HCT116 (cell line): ENCODE measurements around the gene AGBL1. TPM values are rescaled to one million over a fixed set of nuclear protein-coding genes. Genes with fewer than 3 reads are reported as not detected.

Experiments used
- ATAC-seq: fragments of 200-7000 bp; cut with Tn5 transposase; 2 replicates; pipeline ENCODE4 v1.9.1; 2020; ENCODE audit warnings: mild to moderate bottlenecking, moderate library complexity
- BruUV-seq: library from RNA; stranded (reverse); fragments of 400-500 nt; replicated peaks from 2 replicates; lab custom pipeline; 2021; lab: Mats Ljungman, UMichigan
- CTCF ChIA-PET: fragments of 300-600 bp; sonication (Branson Sonifier 250); formaldehyde crosslinking; loops from one replicate; lab custom pipeline; 2021; ENCODE audit warnings: antibody characterized with exemption; lab: Charles Lee
- POLR2A ChIA-PET: fragments of 300-600, 350-600 bp; sonication (Branson Sonifier 250); formaldehyde crosslinking; loops from one replicate; lab custom pipeline; 2021; ENCODE audit warnings: antibody characterized with exemption; lab: Charles Lee
- RAD21 ChIA-PET, 2 experiments: fragments of 300-600 bp; sonication (Branson Sonifier 250); formaldehyde crosslinking; loops; one replicate each; lab custom pipeline; 2023; ENCODE audit warnings: low total read pairs in 2 of 2; ENCODE audit not compliant: uncharacterized antibody in 2 of 2, unreplicated experiment in 2 of 2, low non-redundant PET in 1 of 2; lab: Charles Lee
- DNase-seq: peaks from one replicate; pipeline ENCODE4 v3.0.0-alpha.2; 2010; ENCODE audit warnings: low read depth, low spot score
- H2AFZ ChIP-seq: fragments of 200-600 bp; shearing (Covaris generic), sonication (generic); 2 replicates; pipeline ENCODE4 v1.6.1; 2017; ENCODE audit warnings: low read depth, mixed run types, mixed read lengths, antibody characterized with exemption, low read length; ENCODE audit not compliant: poor library complexity, severe bottlenecking
- H3K27ac ChIP-seq: 2 replicates; pipeline ENCODE4 v1.5.1; 2012; ENCODE audit warnings: low read depth, low read length
- H3K27me3 ChIP-seq: fragments of 200-600 bp; sonication (generic); 2 replicates; pipeline ENCODE4 v1.6.1; 2016; ENCODE audit warnings: mixed run types, low read length, mixed read lengths; ENCODE audit not compliant: insufficient read depth
- H3K36me3 ChIP-seq, 2 experiments: fragments of 200-500 bp in 1 of 2; fragments of 200-600 bp in 1 of 2; sonication (Bioruptor generic) in 1 of 2; sonication (generic) in 1 of 2; 2 replicates each; pipeline versions ENCODE4 v1.5.1 to v1.6.1; 2014 to 2016; ENCODE audit warnings: low read length in 2 of 2, inconsistent platforms in 1 of 2, mixed read lengths in 1 of 2, mixed run types in 1 of 2; ENCODE audit not compliant: insufficient read depth in 2 of 2, control insufficient read depth in 1 of 2
- H3K4me1 ChIP-seq, 2 experiments: fragments of 200-600 bp in 1 of 2; sonication (generic) in 1 of 2; 2 replicates each; pipeline versions ENCODE4 v1.5.1 to v1.6.1; 2012 to 2017; ENCODE audit warnings: low read length in 2 of 2, inconsistent platforms in 1 of 2, mild to moderate bottlenecking in 1 of 2, mixed read lengths in 1 of 2, mixed run types in 1 of 2, moderate library complexity in 1 of 2; ENCODE audit not compliant: insufficient read depth in 2 of 2, control insufficient read depth in 1 of 2
- H3K4me2 ChIP-seq: fragments of 200-600 bp; sonication (generic); 2 replicates; pipeline ENCODE4 v1.6.1; 2017; ENCODE audit warnings: mixed run types, low read length, mixed read lengths
- H3K4me3 ChIP-seq, 2 experiments: fragments of 200-600 bp in 1 of 2; sonication (generic) in 1 of 2; replicated peaks in 1 of 2; 2 replicates each; pipeline ENCODE4 v1.5.1; 2011 to 2016; ENCODE audit warnings: low read length in 2 of 2, control low read depth in 1 of 2, low read depth in 1 of 2, mild to moderate bottlenecking in 1 of 2, mixed read lengths in 1 of 2, mixed run types in 1 of 2
- H3K79me2 ChIP-seq: fragments of 200-600 bp; sonication (generic); 2 replicates; pipeline ENCODE4 v1.6.1; 2017; ENCODE audit warnings: mild to moderate bottlenecking, mixed run types, low read length, moderate library complexity, mixed read lengths; ENCODE audit not compliant: insufficient read depth
- H3K9ac ChIP-seq: fragments of 200-600 bp; sonication (generic); 2 replicates; pipeline ENCODE4 v1.6.1; 2016; ENCODE audit warnings: low read length, mixed read lengths
- H3K9me2 ChIP-seq: fragments of 200-600 bp; sonication (generic), shearing (Covaris generic); 2 replicates; pipeline ENCODE4 v1.6.1; 2017; ENCODE audit warnings: mixed run types, mild to moderate bottlenecking, moderate library complexity; ENCODE audit not compliant: insufficient read depth
- H3K9me3 ChIP-seq, 2 experiments: fragments of 200-500 bp in 1 of 2; fragments of 200-600 bp in 1 of 2; sonication (Bioruptor generic) in 1 of 2; sonication (generic) in 1 of 2; 2 replicates each; pipeline ENCODE4 v1.6.1; 2014 to 2017; ENCODE audit warnings: low read length in 2 of 2, mixed read lengths in 2 of 2, inconsistent platforms in 1 of 2, low read depth in 1 of 2, mild to moderate bottlenecking in 1 of 2, mixed run types in 1 of 2, moderate library complexity in 1 of 2; ENCODE audit not compliant: control insufficient read depth in 1 of 2, insufficient read depth in 1 of 2
- H4K20me1 ChIP-seq: fragments of 200-600 bp; sonication (generic), shearing (Covaris generic); 2 replicates; pipeline ENCODE4 v1.6.1; 2017; ENCODE audit warnings: mixed run types, mild to moderate bottlenecking, moderate library complexity; ENCODE audit not compliant: insufficient read depth
- CBX3 ChIP-seq: IDR thresholded peaks from 2 replicates; pipeline ENCODE4 v1.6.1; 2012; ENCODE audit warnings: low read depth
- EZH2 ChIP-seq: fragments of 200-600 bp; sonication (generic); IDR thresholded peaks from 2 replicates; pipeline ENCODE4 v1.6.1; 2017; ENCODE audit warnings: antibody characterized with exemption, mixed run types
- RAD21 ChIP-seq: IDR thresholded peaks from 2 replicates; pipeline ENCODE4 v1.6.1; 2012; ENCODE audit warnings: low read depth, mild to moderate bottlenecking
- ZNF274 ChIP-seq: fragments of 200-500 bp; sonication (Bioruptor generic); IDR thresholded peaks from 2 replicates; pipeline ENCODE4 v1.6.1; 2014; ENCODE audit warnings: mild to moderate bottlenecking, low read depth, low read length, inconsistent platforms
- intact Hi-C: fragments of 100-400 bp; cut with micrococcal nuclease; formaldehyde crosslinking; loops from 2 replicates; pipeline ENCODE4 v1.10.0; 2022
- total RNA-seq: library from RNA; stranded (reverse); gene quantifications from one replicate; pipeline ENCODE4 v1.2.1, GENCODE V29; 2021; ENCODE audit not compliant: unreplicated experiment
- TF ChIP-seq, protein P1 (sequence below), 3 experiments: fragments of 200-600 bp in 1 of 3; sonication (generic) in 1 of 3; IDR thresholded peaks in 2 of 3; conservative IDR thresholded peaks in 1 of 3; 2 replicates each; pipeline ENCODE4 v1.5.1; 2012 to 2017; ENCODE audit warnings: low read depth in 2 of 3, low read length in 2 of 3, antibody characterized with exemption in 1 of 3, borderline replicate concordance in 1 of 3, control low read depth in 1 of 3, mild to moderate bottlenecking in 1 of 3, mixed read lengths in 1 of 3, mixed run types in 1 of 3, moderate library complexity in 1 of 3; ENCODE audit not compliant: insufficient read depth in 1 of 3
- TF ChIP-seq, protein P2 (sequence below): IDR thresholded peaks from 2 replicates; pipeline ENCODE4 v1.6.1; 2012
- TF ChIP-seq, protein P3 (sequence below): IDR thresholded peaks from 2 replicates; pipeline ENCODE4 v1.6.1; 2012; ENCODE audit warnings: low read depth

Gene AGBL1
- total RNA-seq, 1 experiment from 2014 or later: not detected

DNA sequence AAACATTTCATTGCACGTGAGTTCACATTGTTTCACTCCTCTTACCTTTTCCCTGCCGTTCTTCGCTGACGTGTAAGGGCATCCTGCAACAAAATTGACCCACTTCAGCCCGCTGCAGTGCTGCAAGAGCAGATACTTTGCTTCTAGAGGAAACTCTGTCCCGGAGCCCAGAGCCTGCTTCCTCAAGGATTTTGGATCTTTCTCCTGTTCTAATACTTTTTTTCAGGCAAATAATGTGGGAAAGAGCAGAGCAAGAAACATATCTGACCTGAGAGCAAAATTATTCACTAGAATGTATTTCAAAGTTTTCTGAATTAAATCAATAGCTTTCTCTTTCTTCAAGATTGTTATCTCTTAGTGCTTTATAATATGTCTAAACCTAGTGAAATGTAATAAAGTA lies 303.9 kb downstream of the AGBL1 start:
- ATAC-seq (no peak), DNase-seq (no peak)
- Histone ChIP-seq H3K27ac (no peak overlapping the region), H3K4me2 (no peak overlapping the region), H3K9me2 (no peaks in the 10 kb centered on the region), H3K9me3 (peaks cover 0 to 6% of the 10 kb centered on the region in 2 experiments; a peak in 2 of 4 replicates), H3K4me1 (no peaks in the 10 kb centered on the region), H3K79me2 (no peaks in the 10 kb centered on the region), H3K27me3 (no peaks in the 10 kb centered on the region), H3K36me3 (no peaks in the 10 kb centered on the region), H2AFZ (no peak overlapping the region), H4K20me1 (no peaks in the 10 kb centered on the region), H3K9ac (no peak overlapping the region), H3K4me3 (no peak overlapping the region)
- no TSS peak for BruUV-seq
- ChIA-PET POLR2A (no interaction called here), RAD21 (no interaction called here), CTCF (no interaction called here)
- TF ChIP-seq ZNF274: no peak
- TF ChIP-seq, protein P1, sequence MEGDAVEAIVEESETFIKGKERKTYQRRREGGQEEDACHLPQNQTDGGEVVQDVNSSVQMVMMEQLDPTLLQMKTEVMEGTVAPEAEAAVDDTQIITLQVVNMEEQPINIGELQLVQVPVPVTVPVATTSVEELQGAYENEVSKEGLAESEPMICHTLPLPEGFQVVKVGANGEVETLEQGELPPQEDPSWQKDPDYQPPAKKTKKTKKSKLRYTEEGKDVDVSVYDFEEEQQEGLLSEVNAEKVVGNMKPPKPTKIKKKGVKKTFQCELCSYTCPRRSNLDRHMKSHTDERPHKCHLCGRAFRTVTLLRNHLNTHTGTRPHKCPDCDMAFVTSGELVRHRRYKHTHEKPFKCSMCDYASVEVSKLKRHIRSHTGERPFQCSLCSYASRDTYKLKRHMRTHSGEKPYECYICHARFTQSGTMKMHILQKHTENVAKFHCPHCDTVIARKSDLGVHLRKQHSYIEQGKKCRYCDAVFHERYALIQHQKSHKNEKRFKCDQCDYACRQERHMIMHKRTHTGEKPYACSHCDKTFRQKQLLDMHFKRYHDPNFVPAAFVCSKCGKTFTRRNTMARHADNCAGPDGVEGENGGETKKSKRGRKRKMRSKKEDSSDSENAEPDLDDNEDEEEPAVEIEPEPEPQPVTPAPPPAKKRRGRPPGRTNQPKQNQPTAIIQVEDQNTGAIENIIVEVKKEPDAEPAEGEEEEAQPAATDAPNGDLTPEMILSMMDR (IDR thresholded peaks at IDR 0.05 in 2 of 3, conservative IDR thresholded peaks at IDR 0.05 in 1 of 3; ENCODE audit: borderline replicate concordance in 1 of 3, insufficient read depth in 1 of 3, low read depth in 2 of 3, low read length in 2 of 3): no peak
- TF ChIP-seq, protein P2, sequence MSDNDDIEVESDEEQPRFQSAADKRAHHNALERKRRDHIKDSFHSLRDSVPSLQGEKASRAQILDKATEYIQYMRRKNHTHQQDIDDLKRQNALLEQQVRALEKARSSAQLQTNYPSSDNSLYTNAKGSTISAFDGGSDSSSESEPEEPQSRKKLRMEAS: no peak
- no peak for TF ChIP-seq RAD21
- no peak for TF ChIP-seq CBX3
- TF ChIP-seq EZH2: no peak
- TF ChIP-seq, protein P3, sequence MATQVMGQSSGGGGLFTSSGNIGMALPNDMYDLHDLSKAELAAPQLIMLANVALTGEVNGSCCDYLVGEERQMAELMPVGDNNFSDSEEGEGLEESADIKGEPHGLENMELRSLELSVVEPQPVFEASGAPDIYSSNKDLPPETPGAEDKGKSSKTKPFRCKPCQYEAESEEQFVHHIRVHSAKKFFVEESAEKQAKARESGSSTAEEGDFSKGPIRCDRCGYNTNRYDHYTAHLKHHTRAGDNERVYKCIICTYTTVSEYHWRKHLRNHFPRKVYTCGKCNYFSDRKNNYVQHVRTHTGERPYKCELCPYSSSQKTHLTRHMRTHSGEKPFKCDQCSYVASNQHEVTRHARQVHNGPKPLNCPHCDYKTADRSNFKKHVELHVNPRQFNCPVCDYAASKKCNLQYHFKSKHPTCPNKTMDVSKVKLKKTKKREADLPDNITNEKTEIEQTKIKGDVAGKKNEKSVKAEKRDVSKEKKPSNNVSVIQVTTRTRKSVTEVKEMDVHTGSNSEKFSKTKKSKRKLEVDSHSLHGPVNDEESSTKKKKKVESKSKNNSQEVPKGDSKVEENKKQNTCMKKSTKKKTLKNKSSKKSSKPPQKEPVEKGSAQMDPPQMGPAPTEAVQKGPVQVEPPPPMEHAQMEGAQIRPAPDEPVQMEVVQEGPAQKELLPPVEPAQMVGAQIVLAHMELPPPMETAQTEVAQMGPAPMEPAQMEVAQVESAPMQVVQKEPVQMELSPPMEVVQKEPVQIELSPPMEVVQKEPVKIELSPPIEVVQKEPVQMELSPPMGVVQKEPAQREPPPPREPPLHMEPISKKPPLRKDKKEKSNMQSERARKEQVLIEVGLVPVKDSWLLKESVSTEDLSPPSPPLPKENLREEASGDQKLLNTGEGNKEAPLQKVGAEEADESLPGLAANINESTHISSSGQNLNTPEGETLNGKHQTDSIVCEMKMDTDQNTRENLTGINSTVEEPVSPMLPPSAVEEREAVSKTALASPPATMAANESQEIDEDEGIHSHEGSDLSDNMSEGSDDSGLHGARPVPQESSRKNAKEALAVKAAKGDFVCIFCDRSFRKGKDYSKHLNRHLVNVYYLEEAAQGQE: no peak
- intact Hi-C loops: no loop called here
